ENCODE measurements around the gene EML3. TPM values are rescaled to one million over a fixed set of nuclear protein-coding genes. Genes with fewer than 3 reads are reported as not detected.

EML3 gene
- total and polyA plus RNA-seq, 5 donors from 2014 or later = 16.1 to 165 (median 16.8) TPM

- Histone ChIP-seq H3K4me3 (ENCODE audit: low read depth, low read length) (no peak overlapping the region), H3K9me3 (ENCODE audit: control insufficient read depth in 2 of 2, low read length in 2 of 2) (no peaks in the 10 kb centered on the region), H3K36me3 (ENCODE audit: control insufficient read depth, insufficient read depth, low read length) (peaks cover 12% of the 10 kb centered on the region), H3K27me3 (ENCODE audit: control insufficient read depth, insufficient read depth, low read length) (no peaks in the 10 kb centered on the region), H3K4me1 (ENCODE audit: control insufficient read depth, insufficient read depth, low read length, poor library complexity, severe bottlenecking) (peaks cover 48% of the 10 kb centered on the region), H3K27ac (ENCODE audit: insufficient read depth, low read length, poor library complexity, severe bottlenecking) (no peak overlapping the region)
- peaks cover 6 to 55% (median 24%) of the 10 kb centered on the region in 4 donors for H3K4me1 Mint-ChIP-seq
- peaks cover 5% of the 10 kb centered on the region for H3K27me3 Mint-ChIP-seq
- H3K27ac Mint-ChIP-seq = no peak overlapping the region
- ATAC-seq (ENCODE audit: low read depth in 2 of 2) = no peak
- H3K36me3 Mint-ChIP-seq = no peaks in the 10 kb centered on the region
- DNase-seq = no peak
- no peaks in the 10 kb centered on the region for H3K9me3 Mint-ChIP-seq
- peak overlapping the region in 1 of 4 donors; percentile 43 for H3K4me3 Mint-ChIP-seq
Observed at GRCh38 chr11:62648967-62649364, 36.4 kb upstream of the EML3 start.

GRCh38 chr11:62648185-62648966 lies 35.8 kb upstream of the EML3 start:
- ATAC-seq (ENCODE audit: low read depth in 2 of 2) = no peak

GRCh38 chr11:62647609-62648005 lies 35.0 kb upstream of the EML3 start:
- no peak overlapping the region for H3K4me3 Mint-ChIP-seq
- no peak overlapping the region for H3K27ac ChIP-seq (ENCODE audit: insufficient read depth, low read length, poor library complexity, severe bottlenecking)
- no peak overlapping the region for H3K4me3 ChIP-seq (ENCODE audit: low read depth, low read length)
- H3K27ac Mint-ChIP-seq = no peak overlapping the region
- peaks cover 38% of the 10 kb centered on the region for H3K4me1 ChIP-seq (ENCODE audit: control insufficient read depth, insufficient read depth, low read length, poor library complexity, severe bottlenecking)
- H3K27me3 ChIP-seq (ENCODE audit: control insufficient read depth, insufficient read depth, low read length) = no peaks in the 10 kb centered on the region
- peaks cover 17% of the 10 kb centered on the region for H3K36me3 ChIP-seq (ENCODE audit: control insufficient read depth, insufficient read depth, low read length)
- no peaks in the 10 kb centered on the region for H3K27me3 Mint-ChIP-seq
- ATAC-seq (ENCODE audit: low read depth in 2 of 2) (no peak), DNase-seq (no peak)
- H3K9me3 Mint-ChIP-seq = no peaks in the 10 kb centered on the region
- peaks cover 4 to 54% (median 17%) of the 10 kb centered on the region in 4 donors for H3K4me1 Mint-ChIP-seq
- H3K9me3 ChIP-seq (ENCODE audit: control insufficient read depth in 2 of 2, low read length in 2 of 2) = no peaks in the 10 kb centered on the region
- H3K36me3 Mint-ChIP-seq = no peaks in the 10 kb centered on the region

More at GRCh38 chr11:62648185-62648966, 35.8 kb upstream of the EML3 start:
- Histone ChIP-seq H3K27me3 (ENCODE audit: control insufficient read depth, insufficient read depth, low read length) (no peaks in the 10 kb centered on the region), H3K36me3 (ENCODE audit: control insufficient read depth, insufficient read depth, low read length) (peaks cover 12% of the 10 kb centered on the region), H3K27ac (ENCODE audit: insufficient read depth, low read length, poor library complexity, severe bottlenecking) (no peak overlapping the region), H3K9me3 (ENCODE audit: control insufficient read depth in 2 of 2, low read length in 2 of 2) (no peaks in the 10 kb centered on the region), H3K4me3 (ENCODE audit: low read depth, low read length) (no peak overlapping the region), H3K4me1 (ENCODE audit: control insufficient read depth, insufficient read depth, low read length, poor library complexity, severe bottlenecking) (peaks cover 44% of the 10 kb centered on the region)
- peaks cover 2% of the 10 kb centered on the region for H3K27me3 Mint-ChIP-seq
- no peak for DNase-seq
- no peaks in the 10 kb centered on the region for H3K36me3 Mint-ChIP-seq
- no peaks in the 10 kb centered on the region for H3K9me3 Mint-ChIP-seq
- H3K27ac Mint-ChIP-seq = no peak overlapping the region
- peaks cover 6 to 52% (median 21%) of the 10 kb centered on the region in 4 donors for H3K4me1 Mint-ChIP-seq
- no peak overlapping the region for H3K4me3 Mint-ChIP-seq

GRCh38 chr11:62646825-62647608 lies 34.4 kb upstream of the EML3 start:
- H3K27me3 ChIP-seq (ENCODE audit: control insufficient read depth, insufficient read depth, low read length) = no peaks in the 10 kb centered on the region
- Mint-ChIP-seq H3K27me3 (no peaks in the 10 kb centered on the region), H3K27ac (peak overlapping the region; percentile 76 to 98 (median 95)), H3K4me1 (peaks cover 0 to 50% (median 13%) of the 10 kb centered on the region in 4 donors), H3K36me3 (no peaks in the 10 kb centered on the region), H3K4me3 (peak overlapping the region; percentile 95 to 97 (median 96)), H3K9me3 (no peaks in the 10 kb centered on the region)
- H3K4me1 ChIP-seq (ENCODE audit: control insufficient read depth, insufficient read depth, low read length, poor library complexity, severe bottlenecking) = peaks cover 32% of the 10 kb centered on the region
- H3K36me3 ChIP-seq (ENCODE audit: control insufficient read depth, insufficient read depth, low read length) = peaks cover 19% of the 10 kb centered on the region
- ATAC-seq (ENCODE audit: low read depth in 2 of 2) (no peak), DNase-seq (no peak)
- peak overlapping the region; percentile 92 for H3K27ac ChIP-seq (ENCODE audit: insufficient read depth, low read length, poor library complexity, severe bottlenecking)
- peak overlapping the region; percentile 72 for H3K4me3 ChIP-seq (ENCODE audit: low read depth, low read length)
- H3K9me3 ChIP-seq (ENCODE audit: control insufficient read depth in 2 of 2, low read length in 2 of 2) = no peaks in the 10 kb centered on the region

- Mint-ChIP-seq H3K27ac (peak within 1 kb of the TSS; percentile 76 to 98 (median 95)), H3K36me3 (no peaks in the 10 kb centered on the region), H3K4me1 (peaks cover 0 to 48% (median 13%) of the 10 kb centered on the region in 4 donors), H3K9me3 (no peaks in the 10 kb centered on the region), H3K27me3 (no peaks in the 10 kb centered on the region), H3K4me3 (peak within 1 kb of the TSS; percentile 95 to 97 (median 96))
- Histone ChIP-seq H3K4me3 (ENCODE audit: low read depth, low read length) (peak within 1 kb of the TSS; percentile 87), H3K4me1 (ENCODE audit: control insufficient read depth, insufficient read depth, low read length, poor library complexity, severe bottlenecking) (peaks cover 27% of the 10 kb centered on the region), H3K36me3 (ENCODE audit: control insufficient read depth, insufficient read depth, low read length) (peaks cover 19% of the 10 kb centered on the region), H3K27me3 (ENCODE audit: control insufficient read depth, insufficient read depth, low read length) (no peaks in the 10 kb centered on the region), H3K9me3 (ENCODE audit: control insufficient read depth in 2 of 2, low read length in 2 of 2) (no peaks in the 10 kb centered on the region), H3K27ac (ENCODE audit: insufficient read depth, low read length, poor library complexity, severe bottlenecking) (peak within 1 kb of the TSS; percentile 92)
- DNase-seq (peak; percentile 97 to 99 (median 99)), ATAC-seq (ENCODE audit: low read depth in 2 of 2) (peak; percentile 99)
Observed at GRCh38 chr11:62645946-62646824, 33.6 kb upstream of the EML3 start, which contains the start of gene GANAB. TSS of gene GANAB (minus strand) at chr11:62646613. CDS start at chr11:62646599, 14 bp downstream.

- peak overlapping the region; percentile 95 to 97 (median 96) for H3K4me3 Mint-ChIP-seq
- H3K36me3 Mint-ChIP-seq = no peaks in the 10 kb centered on the region
- Histone ChIP-seq H3K9me3 (ENCODE audit: control insufficient read depth in 2 of 2, low read length in 2 of 2) (no peaks in the 10 kb centered on the region), H3K4me1 (ENCODE audit: control insufficient read depth, insufficient read depth, low read length, poor library complexity, severe bottlenecking) (peaks cover 29% of the 10 kb centered on the region), H3K27ac (ENCODE audit: insufficient read depth, low read length, poor library complexity, severe bottlenecking) (peak overlapping the region; percentile 92), H3K27me3 (ENCODE audit: control insufficient read depth, insufficient read depth, low read length) (no peaks in the 10 kb centered on the region), H3K4me3 (ENCODE audit: low read depth, low read length) (peak overlapping the region; percentile 87), H3K36me3 (ENCODE audit: control insufficient read depth, insufficient read depth, low read length) (peaks cover 19% of the 10 kb centered on the region)
- peak overlapping the region; percentile 76 to 98 (median 95) for H3K27ac Mint-ChIP-seq
- no peaks in the 10 kb centered on the region for H3K9me3 Mint-ChIP-seq
- H3K4me1 Mint-ChIP-seq = peaks cover 5 to 49% (median 13%) of the 10 kb centered on the region in 4 donors
- no peak for ATAC-seq (ENCODE audit: low read depth in 2 of 2)
- H3K27me3 Mint-ChIP-seq = no peaks in the 10 kb centered on the region
- DNase-seq = peak in 1 of 3 donors; percentile 39
Observed at GRCh38 chr11:62645671-62645945, 33.0 kb upstream of the EML3 start.

- H3K9me3 Mint-ChIP-seq = no peaks in the 10 kb centered on the region
- peaks cover 6% of the 10 kb centered on the region for H3K36me3 Mint-ChIP-seq
- peak overlapping the region in 3 of 4 donors; percentile 41 to 95 (median 61) for H3K4me3 Mint-ChIP-seq
- Histone ChIP-seq H3K4me1 (ENCODE audit: control insufficient read depth, insufficient read depth, low read length, poor library complexity, severe bottlenecking) (peaks cover 29% of the 10 kb centered on the region), H3K27ac (ENCODE audit: insufficient read depth, low read length, poor library complexity, severe bottlenecking) (no peak overlapping the region), H3K36me3 (ENCODE audit: control insufficient read depth, insufficient read depth, low read length) (peaks cover 14% of the 10 kb centered on the region), H3K27me3 (ENCODE audit: control insufficient read depth, insufficient read depth, low read length) (no peaks in the 10 kb centered on the region), H3K9me3 (ENCODE audit: control insufficient read depth in 2 of 2, low read length in 2 of 2) (no peaks in the 10 kb centered on the region), H3K4me3 (ENCODE audit: low read depth, low read length) (no peak overlapping the region)
- ATAC-seq (ENCODE audit: low read depth in 2 of 2) = no peak
- DNase-seq = no peak
- H3K27me3 Mint-ChIP-seq = no peaks in the 10 kb centered on the region
- H3K27ac Mint-ChIP-seq = peak overlapping the region; percentile 17 to 63 (median 59)
- peaks cover 11 to 50% (median 18%) of the 10 kb centered on the region in 4 donors for H3K4me1 Mint-ChIP-seq
Observed at GRCh38 chr11:62644220-62644619, 31.6 kb upstream of the EML3 start.

All from CD4-positive, CD25-positive, alpha-beta regulatory T cell (primary cell).